Measurements from ENCODE around the gene PSMB2.

Gene PSMB2

GRCh38 chr1:35556484-35557117, 84.7 kb downstream of the PSMB2 start:
- no peak for DNase-seq (ENCODE audit: low read depth)

GRCh38 chr1:35555601-35556477, 85.5 kb downstream of the PSMB2 start:
- no peak for DNase-seq (ENCODE audit: low read depth)

- no peak for DNase-seq (ENCODE audit: low read depth)
These were observed 86.1 kb downstream of the PSMB2 start for GRCh38 chr1:35555212-35555584.

- no peak for DNase-seq (ENCODE audit: low read depth)
These were observed 86.8 kb downstream of the PSMB2 start for GRCh38 chr1:35554266-35555211.

GRCh38 chr1:35553851-35554250, 87.5 kb downstream of the PSMB2 start:
- DNase-seq (ENCODE audit: low read depth): no peak

Measured in activated T-helper 1 cell treated with Interleukin-2 at 50 U/mL for 16 hours (primary cell).